Activated CD4-positive, alpha-beta T cell treated with anti-CD3 and anti-CD28 coated beads for 36 hours (primary cell): ENCODE results near the gene GOLT1A. TPM values are rescaled to one million over a fixed set of nuclear protein-coding genes. Genes with fewer than 3 reads are reported as not detected.
A peak's percentile ranks its signal among the peaks of the same experiment; 100 is the strongest.

Experiments used
- ATAC-seq: fragments of 200-7000 bp; cut with Tn5 transposase; one replicate; pipeline ENCODE4 v1.10.0; 2021; ENCODE audit warnings: mild to moderate bottlenecking, moderate library complexity
- CTCF ChIA-PET: fragments of 350-600 bp; sonication (Branson Sonifier 250); formaldehyde crosslinking; loops from one replicate; lab custom pipeline; 2021; ENCODE audit warnings: antibody characterized with exemption; lab: Charles Lee
- POLR2A ChIA-PET: fragments of 350-600 bp; sonication (Branson Sonifier 250); formaldehyde crosslinking; loops from one replicate; lab custom pipeline; 2021; ENCODE audit warnings: antibody characterized with exemption, inconsistent platforms; lab: Charles Lee
- DNase-seq: peaks from one replicate; pipeline ENCODE4 v3.0.0-alpha.2; 2020
- H3K27ac Mint-ChIP-seq: one replicate; pipeline ENCODE4 v1.8.0; 2021; ENCODE audit warnings: mixed read lengths
- H3K27me3 Mint-ChIP-seq: one replicate; pipeline ENCODE4 v1.8.0; 2021; ENCODE audit warnings: mixed read lengths
- H3K36me3 Mint-ChIP-seq: one replicate; pipeline ENCODE4 v1.8.0; 2021; ENCODE audit warnings: low read depth, mixed read lengths
- H3K4me1 Mint-ChIP-seq: one replicate; pipeline ENCODE4 v1.8.0; 2021; ENCODE audit warnings: mixed read lengths
- H3K4me3 Mint-ChIP-seq: one replicate; pipeline ENCODE4 v1.8.0; 2021; ENCODE audit warnings: mild to moderate bottlenecking, moderate library complexity, mixed read lengths
- H3K9me3 Mint-ChIP-seq: one replicate; pipeline ENCODE4 v1.8.0; 2021; ENCODE audit warnings: low read depth, mixed read lengths
- intact Hi-C, 2 experiments: fragments of 100-400 bp; cut with DNase I in 1 of 2; cut with micrococcal nuclease in 1 of 2; formaldehyde crosslinking; loops; one replicate each; pipeline versions ENCODE4 v1.14.2 to v1.15.1; 2022 to 2024; cut with DNase I, micrococcal nuclease
- total RNA-seq, 2 experiments: library from RNA; stranded (reverse); gene quantifications; one replicate each; pipeline ENCODE4 v1.2.3, GENCODE V29; 2021

Gene GOLT1A
- total RNA-seq, 2 experiments from 2014 or later: 0.21 to 0.69 TPM

DNA sequence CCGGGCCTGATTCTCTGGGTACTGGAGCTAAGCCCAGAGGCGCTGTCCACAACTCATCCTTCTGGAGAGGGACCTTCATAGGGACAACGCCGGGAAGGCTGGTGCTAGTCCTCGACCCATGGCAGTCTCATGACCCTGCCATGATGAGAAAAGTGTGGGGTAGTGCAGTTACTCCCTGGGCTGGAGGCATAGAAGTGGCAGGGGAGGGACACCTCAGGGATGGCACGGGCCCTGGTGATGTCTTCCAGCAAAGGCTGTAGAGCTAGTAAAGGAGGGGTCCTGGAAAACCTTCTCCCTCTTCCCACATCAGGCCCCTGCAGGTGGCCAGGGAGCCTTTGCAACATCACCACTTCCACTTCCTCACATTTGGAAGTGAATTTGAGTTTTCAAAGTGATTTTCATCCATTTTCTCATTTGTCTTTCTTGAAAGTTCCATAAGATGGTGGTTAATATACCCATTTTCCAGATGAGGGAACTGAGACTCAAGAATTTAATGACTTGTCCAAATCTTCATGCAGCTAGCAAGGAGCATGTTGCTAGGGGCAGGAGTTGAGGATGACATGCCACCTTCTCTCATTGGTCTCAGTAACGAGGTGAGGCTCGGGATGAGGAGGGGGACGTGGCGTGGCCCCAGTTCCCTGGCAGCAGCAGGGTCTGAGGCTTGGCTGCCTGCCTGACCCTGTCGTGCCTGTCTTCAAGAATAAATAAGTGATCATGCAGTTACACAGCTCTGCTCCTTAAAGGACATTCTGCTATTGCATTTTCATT, 3.3 kb upstream of the GOLT1A start:
- DNase-seq (no peak), ATAC-seq (no peak)
- Mint-ChIP-seq H3K4me1 (peaks cover 8% of the 10 kb centered on the region), H3K27me3 (peaks cover 2% of the 10 kb centered on the region), H3K4me3 (no peak overlapping the region), H3K36me3 (no peaks in the 10 kb centered on the region), H3K9me3 (no peaks in the 10 kb centered on the region), H3K27ac (no peak overlapping the region)
- intact Hi-C loops: no loop called here
- ChIA-PET CTCF (interaction anchor here (1.1 to 4.4 kb wide), 3 partner anchors 10 to 182 kb away, joined by 3 to 27 read pairs (median 4); no protein-coding TSS in a partner anchor), POLR2A (no interaction called here)

DNA sequence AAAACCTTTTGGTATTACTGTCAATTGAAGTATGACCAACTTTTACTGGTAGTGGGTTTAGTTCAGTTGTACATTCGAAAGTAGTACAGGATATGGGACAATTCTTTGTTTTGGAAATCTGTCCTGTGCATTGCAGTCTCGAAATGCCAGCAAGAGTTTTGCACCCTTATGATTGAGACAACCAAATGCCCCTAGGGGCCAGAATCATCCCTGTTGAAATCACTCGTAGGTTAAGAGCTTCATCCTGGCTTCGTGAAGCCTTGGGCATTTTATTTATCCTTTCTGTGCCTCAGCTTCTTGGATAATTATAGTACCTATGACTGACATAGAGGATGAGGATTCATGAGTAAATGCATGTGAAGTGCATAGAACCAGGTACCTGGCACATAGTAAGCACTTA, 2.4 kb upstream of the GOLT1A start:
- Mint-ChIP-seq H3K36me3 (no peaks in the 10 kb centered on the region), H3K4me1 (peaks cover 8% of the 10 kb centered on the region), H3K27me3 (peaks cover 2% of the 10 kb centered on the region), H3K4me3 (no peak overlapping the region), H3K27ac (no peak overlapping the region), H3K9me3 (no peaks in the 10 kb centered on the region)
- ATAC-seq: no peak
- intact Hi-C loops: no loop called here
- no peak for DNase-seq
- ChIA-PET CTCF (interaction anchor here (0.7 to 4.4 kb wide), 4 partner anchors 10 to 182 kb away, joined by 3 to 27 read pairs (median 4); no protein-coding TSS in a partner anchor), POLR2A (interaction anchor here (0.6 kb wide), 1 partner anchor 523 kb away, joined by 3 read pairs; no protein-coding TSS in a partner anchor)

DNA sequence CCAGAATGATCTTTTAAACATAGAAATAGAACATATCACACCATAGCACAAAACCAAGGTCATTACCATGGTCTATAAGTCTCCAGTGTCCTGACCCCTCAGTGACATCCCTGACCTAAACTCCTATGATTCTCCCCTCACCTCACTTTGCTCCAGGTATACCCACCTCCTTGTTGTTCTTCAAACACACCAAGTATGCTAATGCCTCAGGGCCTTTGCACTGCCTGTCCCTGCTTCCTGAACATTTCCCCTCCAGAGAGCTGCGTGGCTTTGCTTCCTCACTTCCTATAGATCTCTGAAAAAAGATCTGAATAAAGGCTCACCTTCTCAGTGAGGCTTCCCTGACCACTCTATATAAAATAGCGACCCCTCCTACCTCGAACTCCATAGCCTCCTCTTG, 1.1 kb downstream of the GOLT1A start:
- Mint-ChIP-seq H3K36me3 (no peaks in the 10 kb centered on the region), H3K4me3 (no peak overlapping the region), H3K27ac (no peak overlapping the region), H3K27me3 (peaks cover 5% of the 10 kb centered on the region), H3K9me3 (no peaks in the 10 kb centered on the region), H3K4me1 (peaks cover 6% of the 10 kb centered on the region)
- POLR2A ChIA-PET: no interaction called here
- intact Hi-C loops: no loop called here
- no peak for ATAC-seq
- CTCF ChIA-PET: interaction anchor here (0.6 to 2.7 kb wide), 2 partner anchors 87 to 151 kb away, joined by 3 to 27 read pairs; no protein-coding TSS in a partner anchor
- DNase-seq: no peak

DNA sequence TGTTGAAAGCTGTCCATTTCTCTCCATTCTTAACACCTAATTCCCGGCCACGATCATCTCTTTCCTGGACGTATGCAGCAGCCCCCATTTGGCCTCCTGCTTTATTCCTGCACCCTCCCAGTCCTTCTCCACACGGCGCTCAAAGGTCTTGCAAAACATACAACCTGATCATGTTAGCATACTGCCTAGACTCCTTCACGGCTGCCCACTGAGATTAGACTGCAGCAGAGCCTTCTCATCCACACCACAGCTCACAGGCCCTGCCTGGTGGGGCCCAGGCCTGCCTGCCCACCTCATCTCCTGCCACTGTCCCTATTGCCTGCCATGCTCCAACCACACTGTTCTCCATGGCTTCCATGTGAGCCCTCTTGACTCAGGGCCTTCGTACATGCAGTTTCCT, 2.7 kb downstream of the GOLT1A start:
- CTCF ChIA-PET: interaction anchor here (0.8 to 1.7 kb wide), 7 partner anchors 18 to 250 kb away, joined by 3 to 10 read pairs (median 4); no protein-coding TSS in a partner anchor
- Mint-ChIP-seq H3K9me3 (no peaks in the 10 kb centered on the region), H3K4me1 (peaks cover 10% of the 10 kb centered on the region), H3K36me3 (no peaks in the 10 kb centered on the region), H3K27ac (no peak overlapping the region), H3K4me3 (no peak overlapping the region), H3K27me3 (peaks cover 16% of the 10 kb centered on the region)
- no peak for DNase-seq
- intact Hi-C loops: no loop called here
- POLR2A ChIA-PET: no interaction called here
- no peak for ATAC-seq

DNA sequence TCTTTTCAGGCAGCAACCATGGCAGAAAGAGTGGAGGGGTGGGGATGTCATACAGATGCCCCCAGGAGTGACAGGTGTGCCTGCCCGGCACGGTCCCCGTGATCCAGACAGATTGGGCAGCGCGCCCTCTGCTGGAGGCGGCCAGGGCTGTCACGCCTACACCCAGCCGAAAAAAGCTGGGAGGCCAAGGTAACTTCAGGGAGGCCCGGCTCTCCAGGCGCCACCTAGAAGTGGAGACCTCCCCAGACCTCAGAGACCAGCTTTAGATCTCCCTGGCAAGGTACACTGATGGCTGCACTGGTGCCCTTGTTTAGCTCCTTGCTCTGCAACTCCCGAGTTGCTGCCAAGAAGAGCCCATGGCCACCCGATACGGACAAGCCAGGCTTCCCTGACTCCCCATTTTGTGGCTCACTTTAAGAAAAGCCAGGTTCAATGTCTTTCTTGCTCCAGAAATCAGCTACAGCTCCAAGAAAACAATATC, 6.6 kb downstream of the GOLT1A start:
- H3K4me3 Mint-ChIP-seq: no peak overlapping the region
- H3K27me3 Mint-ChIP-seq: peaks cover 26% of the 10 kb centered on the region
- DNase-seq (peak; percentile 89), ATAC-seq (peak; percentile 98)
- no peak overlapping the region for H3K27ac Mint-ChIP-seq
- ChIA-PET CTCF (interaction anchor here (0.5 to 3.5 kb wide), 42 partner anchors 8 to 955 kb away, joined by 3 to 33 read pairs (median 4); partner anchors contain the start of genes GOLT1A, KISS1, PIK3C2B and PLEKHA6), POLR2A (interaction anchor here (1.0 kb wide), 1 partner anchor 116 kb away, joined by 3 read pairs; no protein-coding TSS in a partner anchor)
- H3K36me3 Mint-ChIP-seq: no peaks in the 10 kb centered on the region
- H3K9me3 Mint-ChIP-seq: no peaks in the 10 kb centered on the region
- intact Hi-C loops: loop anchor here (1.0 to 5.0 kb wide), 6 partner anchors 45 to 346 kb away; partner anchors contain the start of gene SNRPE (in 2 of the 2)
- peaks cover 12% of the 10 kb centered on the region for H3K4me1 Mint-ChIP-seq

DNA sequence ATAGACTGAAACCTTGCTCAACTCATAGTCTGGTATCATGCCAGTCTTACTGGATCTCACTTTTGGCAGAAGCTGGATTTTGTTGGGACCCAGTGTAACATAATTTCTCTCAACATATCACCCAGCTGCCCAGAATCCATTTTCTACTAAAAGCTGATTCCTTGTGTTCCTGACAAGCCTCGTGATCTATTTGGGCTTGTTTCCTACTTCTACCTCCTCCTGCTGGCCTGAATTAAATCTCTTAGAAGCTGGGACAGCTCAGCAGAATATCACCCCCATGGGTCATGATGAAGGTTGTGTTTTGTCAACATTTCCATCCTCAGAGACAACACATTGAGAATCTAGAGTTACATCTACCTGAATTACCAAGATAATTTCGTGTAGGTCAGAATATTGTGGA, 7.7 kb downstream of the GOLT1A start:
- ChIA-PET CTCF (interaction anchor here (0.6 to 3.5 kb wide), 28 partner anchors 10 to 297 kb away, joined by 3 to 33 read pairs (median 4); partner anchors contain the start of genes GOLT1A, PIK3C2B and REN), POLR2A (no interaction called here)
- DNase-seq (no peak), ATAC-seq (no peak)
- Mint-ChIP-seq H3K9me3 (no peaks in the 10 kb centered on the region), H3K4me1 (peaks cover 12% of the 10 kb centered on the region), H3K36me3 (no peaks in the 10 kb centered on the region), H3K27me3 (peaks cover 26% of the 10 kb centered on the region), H3K4me3 (no peak overlapping the region), H3K27ac (no peak overlapping the region)
- intact Hi-C loops: loop anchor here (1.0 to 5.0 kb wide), 4 partner anchors 41 to 345 kb away; partner anchors contain the start of gene SNRPE (in 1 of the 2)

DNA sequence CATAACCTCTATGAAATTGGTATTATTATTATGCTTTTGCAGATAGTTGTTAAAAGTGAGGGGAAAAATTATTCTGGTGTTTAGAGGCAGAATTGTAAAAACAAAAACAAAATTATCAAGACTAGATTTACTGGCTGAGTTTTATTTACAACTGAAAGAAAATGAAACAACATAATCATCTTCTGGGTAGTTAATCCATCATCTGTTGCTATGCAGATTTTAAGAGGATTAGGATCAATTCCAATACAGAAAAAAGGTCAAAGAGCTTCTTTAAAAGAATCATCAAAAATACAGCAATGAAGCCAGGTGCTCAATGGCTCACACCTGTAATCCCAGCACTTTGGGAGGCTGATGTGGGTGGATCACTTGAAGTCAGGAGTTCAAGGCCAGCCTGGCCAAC, 8.3 kb downstream of the GOLT1A start:
- Mint-ChIP-seq H3K27ac (no peak overlapping the region), H3K27me3 (peaks cover 26% of the 10 kb centered on the region), H3K36me3 (no peaks in the 10 kb centered on the region), H3K9me3 (no peaks in the 10 kb centered on the region), H3K4me3 (no peak overlapping the region), H3K4me1 (peaks cover 12% of the 10 kb centered on the region)
- DNase-seq: no peak
- intact Hi-C loops: loop anchor here in 1 of 2 experiments (5.0 kb wide), 1 partner anchor 297 kb away; no protein-coding TSS in a partner anchor
- CTCF ChIA-PET: interaction anchor here (0.6 to 3.5 kb wide), 15 partner anchors 10 to 193 kb away, joined by 3 to 33 read pairs (median 5); partner anchors contain the start of gene GOLT1A
- no peak for ATAC-seq
- POLR2A ChIA-PET: no interaction called here

DNA sequence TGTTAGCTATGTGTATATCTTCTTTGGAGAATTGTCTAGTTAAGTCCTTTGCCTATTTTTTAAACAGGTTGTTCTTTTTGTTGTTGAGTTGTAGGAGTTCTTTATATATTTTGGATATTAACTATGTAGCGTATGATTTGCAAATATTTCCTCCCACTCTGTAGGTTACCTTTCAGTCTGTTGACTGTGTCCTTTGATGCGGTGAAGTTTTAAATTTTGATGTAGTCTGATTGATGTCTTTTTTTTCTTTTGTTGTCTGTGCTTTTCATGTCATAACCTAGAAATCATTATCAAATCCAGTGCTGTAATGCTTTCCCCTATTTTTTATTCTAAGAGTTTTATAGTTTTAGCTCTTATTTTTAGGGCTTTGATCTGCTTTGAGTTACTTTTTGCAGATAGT, 8.8 kb downstream of the GOLT1A start:
- POLR2A ChIA-PET: no interaction called here
- H3K27me3 Mint-ChIP-seq: peaks cover 25% of the 10 kb centered on the region
- no peak for DNase-seq
- no peak for ATAC-seq
- CTCF ChIA-PET: interaction anchor here (0.6 to 3.5 kb wide), 8 partner anchors 13 to 273 kb away, joined by 3 to 33 read pairs (median 12); no protein-coding TSS in a partner anchor
- H3K27ac Mint-ChIP-seq: no peak overlapping the region
- no peaks in the 10 kb centered on the region for H3K9me3 Mint-ChIP-seq
- intact Hi-C loops: loop anchor here in 1 of 2 experiments (5.0 kb wide), 1 partner anchor 297 kb away; no protein-coding TSS in a partner anchor
- peaks cover 12% of the 10 kb centered on the region for H3K4me1 Mint-ChIP-seq
- H3K36me3 Mint-ChIP-seq: no peaks in the 10 kb centered on the region
- H3K4me3 Mint-ChIP-seq: no peak overlapping the region

DNA sequence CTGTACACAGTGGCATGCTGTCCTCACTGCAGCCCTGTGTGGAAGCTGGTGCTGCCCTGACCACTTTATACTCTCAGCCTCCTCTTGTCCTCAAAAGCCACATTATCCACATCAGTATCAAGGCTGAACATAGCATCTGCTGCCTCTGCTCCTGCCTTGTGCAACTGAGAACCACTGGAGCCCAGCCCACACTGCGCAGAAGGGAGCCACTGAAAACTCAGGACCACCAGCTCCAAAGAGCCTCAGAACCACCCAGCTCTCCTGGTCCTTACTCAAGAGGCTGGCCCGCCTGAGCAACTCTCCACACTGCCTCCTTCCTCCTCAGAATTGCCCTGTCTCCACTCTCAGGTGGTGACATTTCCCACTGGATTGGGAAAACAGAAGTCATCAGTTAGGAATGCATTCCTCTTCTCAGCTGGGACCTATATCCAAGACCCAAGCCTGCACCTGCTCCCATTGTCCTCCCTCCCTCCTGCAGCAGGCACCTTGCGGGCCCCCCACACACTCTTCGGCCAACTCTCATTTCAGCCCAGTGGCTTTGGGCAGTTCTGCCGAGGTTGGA, 10.5 kb downstream of the GOLT1A start:
- POLR2A ChIA-PET: no interaction called here
- DNase-seq (no peak), ATAC-seq (no peak)
- H3K4me1 Mint-ChIP-seq: peaks cover 12% of the 10 kb centered on the region
- CTCF ChIA-PET: interaction anchor here (2.9 kb wide), 1 partner anchor 41 kb away, joined by 9 read pairs; no protein-coding TSS in a partner anchor
- no peak overlapping the region for H3K4me3 Mint-ChIP-seq
- H3K36me3 Mint-ChIP-seq: no peaks in the 10 kb centered on the region
- intact Hi-C loops: no loop called here
- no peak overlapping the region for H3K27ac Mint-ChIP-seq
- H3K27me3 Mint-ChIP-seq: peaks cover 25% of the 10 kb centered on the region
- no peaks in the 10 kb centered on the region for H3K9me3 Mint-ChIP-seq

DNA sequence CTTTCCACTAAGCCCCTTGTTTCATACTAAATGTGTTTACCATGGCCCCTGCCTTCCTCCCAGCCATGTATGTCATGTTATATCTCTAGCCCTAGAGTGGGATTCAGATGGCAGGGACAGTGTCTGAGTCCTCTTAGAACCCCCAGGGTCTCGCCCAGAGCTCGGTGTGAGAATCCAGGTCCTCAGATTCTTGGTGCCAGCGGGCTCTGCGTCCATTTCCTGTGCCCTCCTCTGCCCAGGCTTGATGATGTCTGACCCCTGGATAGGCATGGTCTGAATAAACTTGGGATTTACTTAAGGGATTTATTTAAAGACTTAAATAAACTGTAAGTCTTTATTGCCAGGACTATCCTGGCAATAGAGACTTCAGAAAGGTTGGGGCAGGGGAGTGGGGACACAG, 11.3 kb downstream of the GOLT1A start:
- Mint-ChIP-seq H3K27me3 (peaks cover 22% of the 10 kb centered on the region), H3K27ac (no peak overlapping the region), H3K9me3 (no peaks in the 10 kb centered on the region), H3K36me3 (no peaks in the 10 kb centered on the region), H3K4me1 (peaks cover 12% of the 10 kb centered on the region), H3K4me3 (no peak overlapping the region)
- ChIA-PET POLR2A (no interaction called here), CTCF (interaction anchor here (1.4 to 2.9 kb wide), 2 partner anchors 12 to 40 kb away, joined by 3 to 9 read pairs; partner anchors contain the start of gene GOLT1A)
- intact Hi-C loops: no loop called here
- DNase-seq: no peak
- no peak for ATAC-seq
